HG03066 (cell line): ENCODE data around the gene CD8B2.
"Not testable (repeated sequence)": the region's sequence is repeated elsewhere in the genome, so short reads cannot be mapped to it uniquely, and the experiment has no call there.

ENCODE experiments used
- ATAC-seq: cut with Tn5 transposase; IDR thresholded peaks from one replicate; pipeline ENCODE4 v1.9.1; 2021; ENCODE audit warnings: low read depth; ENCODE audit not compliant: unreplicated experiment

CD8B2 gene

GRCh38 chr2:106486551-106487385, at the start of gene CD8B2:
Gene CD8B2, plus strand, starts transcription at chr2:106487364. Its CDS starts 63 bp downstream, at chr2:106487427.
- ATAC-seq = not testable (repeated sequence)

- ATAC-seq = not testable (repeated sequence)
Measured at GRCh38 chr2:106461882-106462281, 25.3 kb upstream of the CD8B2 start.

- not testable (repeated sequence) for ATAC-seq
Measured at GRCh38 chr2:106467516-106467915, 19.6 kb upstream of the CD8B2 start.

- not testable (repeated sequence) for ATAC-seq
Measured at GRCh38 chr2:106468107-106468506, 19.1 kb upstream of the CD8B2 start, which contains the start of gene RGPD3. Gene RGPD3, minus strand, starts transcription at chr2:106468413. Its CDS starts 125 bp downstream, at chr2:106468288.

- ATAC-seq = not testable (repeated sequence)
Measured at GRCh38 chr2:106470658-106471057, 16.5 kb upstream of the CD8B2 start.

GRCh38 chr2:106477647-106478046, 9.5 kb upstream of the CD8B2 start:
- ATAC-seq = not testable (repeated sequence)

GRCh38 chr2:106479563-106479962, 7.6 kb upstream of the CD8B2 start:
- ATAC-seq = not testable (repeated sequence)

- ATAC-seq = not testable (repeated sequence)
Measured at GRCh38 chr2:106487386-106488191, 425 bp downstream of the CD8B2 start.

- ATAC-seq = not testable (repeated sequence)
Measured at GRCh38 chr2:106489701-106490100, 2.5 kb downstream of the CD8B2 start.

- ATAC-seq = not testable (repeated sequence)
Measured at GRCh38 chr2:106492399-106492798, 5.2 kb downstream of the CD8B2 start.

- not testable (repeated sequence) for ATAC-seq
Measured at GRCh38 chr2:106492913-106493312, 5.7 kb downstream of the CD8B2 start.

- ATAC-seq = not testable (repeated sequence)
Measured at GRCh38 chr2:106498549-106498948, 11.4 kb downstream of the CD8B2 start.

- not testable (repeated sequence) for ATAC-seq
Measured at GRCh38 chr2:106500350-106500749, 13.2 kb downstream of the CD8B2 start.

GRCh38 chr2:106502351-106502750, 15.2 kb downstream of the CD8B2 start:
- not testable (repeated sequence) for ATAC-seq

GRCh38 chr2:106504192-106504591, 17.0 kb downstream of the CD8B2 start:
- ATAC-seq = not testable (repeated sequence)

GRCh38 chr2:106504787-106505186, 17.6 kb downstream of the CD8B2 start:
- not testable (repeated sequence) for ATAC-seq

GRCh38 chr2:106506002-106506687, 19.0 kb downstream of the CD8B2 start:
- not testable (repeated sequence) for ATAC-seq

GRCh38 chr2:106508660-106509373, 21.7 kb downstream of the CD8B2 start:
- ATAC-seq = not testable (repeated sequence)

- ATAC-seq = not testable (repeated sequence)
Measured at GRCh38 chr2:106509374-106509770, 22.2 kb downstream of the CD8B2 start.

- ATAC-seq = not testable (repeated sequence)
Measured at GRCh38 chr2:106510791-106511190, 23.6 kb downstream of the CD8B2 start.
